Upper lobe of left lung (tissue), 6 donors: ENCODE measurements around the gene MTIF3. TPM values are rescaled to one million over a fixed set of nuclear protein-coding genes. Genes with fewer than 3 reads are reported as not detected.

Experiments used
- ATAC-seq, 2 donors: fragments of 200-7000 bp; cut with Tn5 transposase; one replicate each; pipeline ENCODE4 v1.9.1; 2022; ENCODE audit warnings: mild to moderate bottlenecking in 2 of 2, moderate library complexity in 2 of 2; ENCODE audit not compliant: low FRiP score in 2 of 2
- DNase-seq, 2 donors: peaks; one replicate each; pipeline ENCODE4 v3.0.0-alpha.2; 2019 to 2020
- H3K27ac ChIP-seq, 4 donors: fragments of 200-600 bp; sonication (generic); one replicate each; pipeline ENCODE4 v1.5.1; 2016 to 2019
- H3K27me3 ChIP-seq, 4 donors: fragments of 200-600 bp; sonication (generic); one replicate each; pipeline ENCODE4 v1.5.1; 2017 to 2019
- H3K36me3 ChIP-seq, 4 donors: fragments of 200-600 bp; sonication (generic); one replicate each; pipeline ENCODE4 v1.5.1; 2016 to 2019
- H3K4me1 ChIP-seq, 4 donors: fragments of 200-600 bp; sonication (generic); one replicate each; pipeline ENCODE4 v1.5.1; 2018 to 2019
- H3K4me3 ChIP-seq, 4 donors: fragments of 200-600 bp; sonication (generic); one replicate each; pipeline ENCODE4 v1.5.1; 2017 to 2019; ENCODE audit warnings: mild to moderate bottlenecking in 2 of 4, moderate library complexity in 1 of 4
- H3K9me3 ChIP-seq, 4 donors: fragments of 200-600 bp; sonication (generic); one replicate each; pipeline ENCODE4 v1.5.1; 2018 to 2019
- EP300 ChIP-seq, 4 donors: sonication (generic); formaldehyde crosslinking; IDR thresholded peaks; one replicate each; pipeline ENCODE4 v1.5.1; 2017; ENCODE audit warnings: antibody characterized with exemption in 4 of 4, control low read depth in 2 of 4
- POLR2A ChIP-seq, 4 donors: fragments of 450-650 bp; IDR thresholded peaks; one replicate each; pipeline ENCODE4 v1.5.1; 2016 to 2017; ENCODE audit warnings: antibody characterized with exemption in 4 of 4, mild to moderate bottlenecking in 2 of 4
- POLR2AphosphoS5 ChIP-seq, 2 donors: sonication (generic); formaldehyde crosslinking; IDR thresholded peaks; one replicate each; pipeline ENCODE4 v1.5.1; 2017; ENCODE audit warnings: antibody characterized with exemption in 2 of 2
- WGBS, 2 donors: methylation state at CpG; one replicate each; pipeline ENCODE4 v1.1.5; 2017 to 2018; 5-methylcytosine and 5-hydroxymethylcytosine counted together
- total RNA-seq, 6 donors: library from RNA; depleted of rRNA in 4 of 6; stranded (reverse); fragments of >200 nt in 4 of 6; gene quantifications; one replicate each; pipeline versions ENCODE4 v1.1.0 to v1.2.1, GENCODE V29; 2016 to 2021
- TF ChIP-seq, protein P1 (sequence below), 6 experiments: fragments of 450-650 bp in 4 of 6; fragments of 200-600 bp in 2 of 6; sonication (generic) in 2 of 6; IDR thresholded peaks; one replicate each; pipeline ENCODE4 v1.5.1; 2016 to 2019; ENCODE audit warnings: antibody characterized with exemption in 6 of 6
- donor health status: DM: no; HTN: no; CAD: no; lungs with moderate emphysema.
- donor health status: DM: no; HTN: yes; CAD: no; lungs with severe emphysema.

The MTIF3 gene
- total RNA-seq, 6 donors from 2014 or later = 31.2 to 104 (median 38.8) TPM

DNA sequence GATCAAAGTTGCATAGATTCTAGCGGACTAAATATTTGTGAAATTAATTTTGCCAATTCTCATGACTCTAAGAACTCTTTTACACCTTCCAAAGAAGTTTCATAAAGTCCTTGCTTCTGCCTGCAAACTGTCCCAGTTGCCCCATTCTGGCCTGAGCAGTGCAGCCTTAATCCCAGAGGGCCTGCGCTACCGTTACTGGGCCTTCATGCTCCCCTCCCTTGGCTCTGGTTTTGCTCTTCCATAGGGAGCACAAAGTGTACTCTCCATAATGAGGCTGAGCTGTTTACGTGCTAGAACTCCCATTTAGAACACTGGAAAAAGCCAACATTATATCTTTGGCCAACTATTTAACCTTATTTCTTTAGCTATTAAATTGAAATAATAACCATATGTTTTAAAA is 2.1 kb downstream of the MTIF3 start:
- Histone ChIP-seq H3K27me3 (no peaks in the 10 kb centered on the region), H3K4me1 (peaks cover 20 to 36% (median 26%) of the 10 kb centered on the region in 4 donors), H3K27ac (peak overlapping the region in 2 of 4 donors; percentile 14 to 32), H3K36me3 (peaks cover 0 to 4% (median under 1%) of the 10 kb centered on the region in 4 donors), H3K9me3 (no peaks in the 10 kb centered on the region), H3K4me3 (no peak overlapping the region)
- TF ChIP-seq POLR2AphosphoS5 (IDR thresholded peaks at IDR 0.05) (no peak), POLR2A (IDR thresholded peaks at IDR 0.05) (no peak)
- WGBS, 2 donors = 92 to 96% methylated on average over 4 of the region's 4 CpGs
- ATAC-seq (no peak), DNase-seq (no peak)

- no peak for ATAC-seq
- H3K4me3 ChIP-seq = no peak overlapping the region
- TF ChIP-seq, protein P1, sequence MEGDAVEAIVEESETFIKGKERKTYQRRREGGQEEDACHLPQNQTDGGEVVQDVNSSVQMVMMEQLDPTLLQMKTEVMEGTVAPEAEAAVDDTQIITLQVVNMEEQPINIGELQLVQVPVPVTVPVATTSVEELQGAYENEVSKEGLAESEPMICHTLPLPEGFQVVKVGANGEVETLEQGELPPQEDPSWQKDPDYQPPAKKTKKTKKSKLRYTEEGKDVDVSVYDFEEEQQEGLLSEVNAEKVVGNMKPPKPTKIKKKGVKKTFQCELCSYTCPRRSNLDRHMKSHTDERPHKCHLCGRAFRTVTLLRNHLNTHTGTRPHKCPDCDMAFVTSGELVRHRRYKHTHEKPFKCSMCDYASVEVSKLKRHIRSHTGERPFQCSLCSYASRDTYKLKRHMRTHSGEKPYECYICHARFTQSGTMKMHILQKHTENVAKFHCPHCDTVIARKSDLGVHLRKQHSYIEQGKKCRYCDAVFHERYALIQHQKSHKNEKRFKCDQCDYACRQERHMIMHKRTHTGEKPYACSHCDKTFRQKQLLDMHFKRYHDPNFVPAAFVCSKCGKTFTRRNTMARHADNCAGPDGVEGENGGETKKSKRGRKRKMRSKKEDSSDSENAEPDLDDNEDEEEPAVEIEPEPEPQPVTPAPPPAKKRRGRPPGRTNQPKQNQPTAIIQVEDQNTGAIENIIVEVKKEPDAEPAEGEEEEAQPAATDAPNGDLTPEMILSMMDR (IDR thresholded peaks at IDR 0.05) = no peak
- TF ChIP-seq POLR2AphosphoS5 (IDR thresholded peaks at IDR 0.05) (no peak), EP300 (IDR thresholded peaks at IDR 0.05) (no peak), POLR2A (IDR thresholded peaks at IDR 0.05) (no peak)
- no peaks in the 10 kb centered on the region for H3K9me3 ChIP-seq
- 47 to 50% methylated on average over 7 of the region's 7 CpGs for WGBS, 2 donors
- peak overlapping the region in 2 of 4 donors; percentile 10 to 28 for H3K27ac ChIP-seq
- peaks cover 0 to 12% (median 4%) of the 10 kb centered on the region in 4 donors for H3K36me3 ChIP-seq
- H3K4me1 ChIP-seq = peaks cover 20 to 36% (median 26%) of the 10 kb centered on the region in 4 donors
- no peaks in the 10 kb centered on the region for H3K27me3 ChIP-seq
- DNase-seq = no peak
These were observed 3.3 kb downstream of the MTIF3 start for GRCh38 chr13:27446986-27447583.

GRCh38 chr13:27442797-27443196 is 7.6 kb downstream of the MTIF3 start:
- no peak overlapping the region for H3K27ac ChIP-seq
- DNase-seq (no peak), ATAC-seq (no peak)
- H3K4me1 ChIP-seq = peaks cover 0 to 10% (median 5%) of the 10 kb centered on the region in 4 donors
- TF ChIP-seq, protein P1 (IDR thresholded peaks at IDR 0.05) = no peak
- TF ChIP-seq POLR2AphosphoS5 (IDR thresholded peaks at IDR 0.05) = no peak
- TF ChIP-seq EP300 (IDR thresholded peaks at IDR 0.05) = no peak
- no peak for TF ChIP-seq POLR2A (IDR thresholded peaks at IDR 0.05)
- H3K27me3 ChIP-seq = no peaks in the 10 kb centered on the region
- peaks cover 5 to 40% (median 19%) of the 10 kb centered on the region in 4 donors for H3K36me3 ChIP-seq
- no peaks in the 10 kb centered on the region for H3K9me3 ChIP-seq
- H3K4me3 ChIP-seq = no peak overlapping the region
- WGBS, 2 donors = 91 to 95% methylated on average over 5 to 7 of the region's 7 CpGs

DNA sequence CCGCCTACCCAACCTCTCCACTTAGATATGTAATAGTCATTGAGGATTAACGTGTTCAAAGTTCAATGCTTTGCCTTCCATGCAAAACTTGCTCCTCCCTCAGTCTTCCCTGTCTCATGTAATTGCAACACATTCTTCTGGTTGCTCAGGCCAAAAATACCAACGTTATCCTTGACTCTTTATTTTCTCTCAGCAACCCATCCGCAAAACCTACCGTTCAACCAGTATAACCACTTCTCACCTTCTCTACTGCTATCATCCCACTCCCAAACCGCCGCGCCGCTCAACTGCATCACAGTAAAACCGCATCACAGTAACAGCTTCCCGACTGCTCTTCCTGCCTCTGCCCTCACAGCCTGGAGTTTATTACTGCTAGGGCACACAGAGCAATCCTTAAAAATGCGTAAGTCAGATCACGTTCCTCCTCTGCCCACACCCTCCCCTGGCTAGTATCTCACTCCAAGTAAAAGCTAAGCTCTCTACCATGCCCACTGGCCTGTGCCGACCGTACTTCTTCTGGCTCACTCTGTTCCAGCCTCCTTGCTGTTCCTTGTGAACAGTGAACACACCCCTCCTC is 8.2 kb downstream of the MTIF3 start:
- no peak for DNase-seq
- peak in 1 of 2 donors; percentile 19 for ATAC-seq
- H3K36me3 ChIP-seq = peaks cover 5 to 44% (median 20%) of the 10 kb centered on the region in 4 donors

GRCh38 chr13:27440408-27440807 is 10.0 kb downstream of the MTIF3 start:
- 83 to 88% methylated on average over 1 of the region's 1 CpG for WGBS, 2 donors
- Histone ChIP-seq H3K27ac (no peak overlapping the region), H3K4me3 (no peak overlapping the region), H3K9me3 (no peaks in the 10 kb centered on the region), H3K36me3 (peaks cover 5 to 62% (median 30%) of the 10 kb centered on the region in 4 donors), H3K27me3 (no peaks in the 10 kb centered on the region), H3K4me1 (no peaks in the 10 kb centered on the region)
- ATAC-seq = no peak
- TF ChIP-seq, protein P1 (IDR thresholded peaks at IDR 0.05) = no peak
- no peak for TF ChIP-seq EP300 (IDR thresholded peaks at IDR 0.05)
- no peak for TF ChIP-seq POLR2AphosphoS5 (IDR thresholded peaks at IDR 0.05)
- TF ChIP-seq POLR2A (IDR thresholded peaks at IDR 0.05) = no peak
- no peak for DNase-seq

More for the DNA sequence above, 8.2 kb downstream of the MTIF3 start:
- 69 to 71% methylated on average over 15 of the region's 15 CpGs for WGBS, 2 donors
- TF ChIP-seq POLR2A (IDR thresholded peaks at IDR 0.05) (no peak), EP300 (IDR thresholded peaks at IDR 0.05) (no peak), POLR2AphosphoS5 (IDR thresholded peaks at IDR 0.05) (no peak)
- TF ChIP-seq, protein P1 (IDR thresholded peaks at IDR 0.05) = no peak
- Histone ChIP-seq H3K4me3 (no peak overlapping the region), H3K27me3 (no peaks in the 10 kb centered on the region), H3K4me1 (peaks cover 0 to 4% (median under 1%) of the 10 kb centered on the region in 4 donors), H3K9me3 (no peaks in the 10 kb centered on the region), H3K27ac (no peak overlapping the region)
